SK-N-SH treated with all-trans-retinoic acid at 6 μM for 48 hours (cell line): ENCODE measurements around the gene GPM6B.

Source experiments
- ATAC-seq: fragments of 200-7000 bp; cut with Tn5 transposase; 3 replicates; pipeline ENCODE4 v1.9.1; 2020; ENCODE audit warnings: mild to moderate bottlenecking, moderate library complexity
- ARNTL ChIP-seq: fragments of 450-650 bp; formaldehyde crosslinking; IDR thresholded peaks from 2 replicates; pipeline ENCODE4 v1.5.0; 2020; ENCODE audit warnings: low read depth, mild to moderate bottlenecking, moderate library complexity, borderline replicate concordance
- BACH2 ChIP-seq: fragments of 250-450 bp; sonication (Bioruptor Pico); IDR thresholded peaks from 2 replicates; pipeline ENCODE4 v1.9.0; 2021; ENCODE audit warnings: mild to moderate bottlenecking, borderline replicate concordance
- CSDC2 ChIP-seq: fragments of 250-450 bp; sonication (Bioruptor Pico); IDR thresholded peaks from 2 replicates; pipeline ENCODE4 v1.5.0; 2020; ENCODE audit warnings: mild to moderate bottlenecking, moderate library complexity
- ESRRG ChIP-seq: fragments of 250-450 bp; sonication (Bioruptor Pico); IDR thresholded peaks from 2 replicates; pipeline ENCODE4 v1.6.1; 2021; ENCODE audit warnings: mild to moderate bottlenecking
- GLIS3 ChIP-seq: fragments of 250-450 bp; sonication (Bioruptor Pico); IDR thresholded peaks from 2 replicates; pipeline ENCODE4 v1.5.0; 2020; ENCODE audit warnings: mild to moderate bottlenecking, moderate library complexity
- OSR1 ChIP-seq: fragments of 250-450 bp; sonication (Bioruptor Pico); IDR thresholded peaks from 2 replicates; pipeline ENCODE4 v1.8.0; 2022; ENCODE audit warnings: moderate library complexity, mild to moderate bottlenecking, inconsistent platforms
- PATZ1 ChIP-seq: fragments of 250-450 bp; sonication (Bioruptor Pico); IDR thresholded peaks from 2 replicates; pipeline ENCODE4 v1.8.0; 2020; ENCODE audit warnings: mild to moderate bottlenecking, moderate library complexity, borderline replicate concordance
- PPARA ChIP-seq: fragments of 250-450 bp; sonication (Bioruptor Pico); IDR thresholded peaks from 2 replicates; pipeline ENCODE4 v1.5.0; 2020; ENCODE audit warnings: mild to moderate bottlenecking, borderline replicate concordance
- SNAI2 ChIP-seq: fragments of 250-450 bp; sonication (Bioruptor Pico); IDR thresholded peaks from 2 replicates; pipeline ENCODE4 v1.5.0; 2020; ENCODE audit warnings: mild to moderate bottlenecking, moderate library complexity
- TCF4 ChIP-seq: fragments of 250-450 bp; sonication (Bioruptor Pico); IDR thresholded peaks from 2 replicates; pipeline ENCODE4 v1.8.0; 2021; ENCODE audit warnings: mild to moderate bottlenecking, moderate library complexity, borderline replicate concordance
- TOX ChIP-seq: fragments of 250-450 bp; sonication (Bioruptor Pico); IDR thresholded peaks from 2 replicates; pipeline ENCODE4 v1.8.0; 2021; ENCODE audit warnings: mild to moderate bottlenecking, moderate library complexity, borderline replicate concordance
- TSHZ2 ChIP-seq: fragments of 250-450 bp; sonication (Bioruptor Pico); IDR thresholded peaks from 2 replicates; pipeline ENCODE4 v1.5.0; 2020; ENCODE audit warnings: mild to moderate bottlenecking, moderate library complexity
- ZC3H10 ChIP-seq: fragments of 250-450 bp; sonication (Bioruptor Pico); IDR thresholded peaks from 2 replicates; pipeline ENCODE4 v1.5.1; 2021; ENCODE audit warnings: mild to moderate bottlenecking, moderate library complexity
- ZFP3 ChIP-seq: fragments of 250-450 bp; sonication (Bioruptor Pico); IDR thresholded peaks from 2 replicates; pipeline ENCODE4 v1.5.0; 2020; ENCODE audit warnings: mild to moderate bottlenecking, moderate library complexity
- ZNF565 ChIP-seq: fragments of 450-650 bp; formaldehyde crosslinking; conservative IDR thresholded peaks from 2 replicates; pipeline ENCODE4 v1.5.0; 2020; ENCODE audit warnings: low read depth, mild to moderate bottlenecking, moderate library complexity
- ZNF70 ChIP-seq: fragments of 450-650 bp; formaldehyde crosslinking; IDR thresholded peaks from 2 replicates; pipeline ENCODE4 v1.5.0; 2020; ENCODE audit warnings: mild to moderate bottlenecking, moderate library complexity
- ZNF8 ChIP-seq: fragments of 450-650 bp; formaldehyde crosslinking; IDR thresholded peaks from 2 replicates; pipeline ENCODE4 v1.5.0; 2020; ENCODE audit warnings: mild to moderate bottlenecking, moderate library complexity
- TF ChIP-seq, protein P1 (sequence below): fragments of 250-450 bp; sonication (Bioruptor Pico); IDR thresholded peaks from 2 replicates; pipeline ENCODE4 v1.8.0; 2021; ENCODE audit warnings: low read depth, mild to moderate bottlenecking, moderate library complexity, borderline replicate concordance
- TF ChIP-seq, protein P2 (sequence below): fragments of 250-450 bp; sonication (Bioruptor Pico); IDR thresholded peaks from 2 replicates; pipeline ENCODE4 v1.5.1; 2021; ENCODE audit warnings: mild to moderate bottlenecking, moderate library complexity
- TF ChIP-seq, protein P3 (sequence below): fragments of 250-450 bp; sonication (Bioruptor Pico); IDR thresholded peaks from 2 replicates; pipeline ENCODE4 v1.5.1; 2020; ENCODE audit warnings: low read depth, mild to moderate bottlenecking, moderate library complexity

Gene GPM6B

DNA sequence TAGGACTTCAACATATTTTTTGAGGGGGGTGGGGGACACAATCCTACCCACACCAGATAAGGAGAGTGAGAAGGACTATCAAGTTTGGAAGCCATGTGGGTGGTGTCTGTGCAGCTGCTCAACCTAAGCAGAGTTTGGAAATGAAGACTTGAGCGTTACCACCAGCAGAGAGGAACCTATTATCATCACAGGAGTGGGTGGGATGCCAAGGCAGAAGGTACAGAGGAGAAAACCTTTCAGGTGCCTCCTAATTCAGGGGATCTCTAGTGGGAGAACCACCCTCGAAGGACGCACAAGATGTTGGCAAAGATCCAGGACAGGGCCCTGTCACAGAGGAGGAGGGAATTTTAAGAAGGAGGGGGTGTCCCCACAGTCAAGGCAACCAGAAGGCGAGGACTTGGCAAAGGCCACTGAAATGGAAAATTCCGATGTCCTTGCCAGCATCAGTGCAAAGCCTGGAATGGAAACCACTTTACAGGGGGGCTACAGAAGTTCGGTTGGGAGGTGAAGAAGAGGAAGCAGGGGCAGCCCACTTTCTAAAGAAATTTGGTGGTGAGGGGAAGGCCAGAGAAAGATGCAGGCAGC lies 8.4 kb upstream of the GPM6B start:
- no peak for TF ChIP-seq CSDC2
- ATAC-seq, result no peak

DNA sequence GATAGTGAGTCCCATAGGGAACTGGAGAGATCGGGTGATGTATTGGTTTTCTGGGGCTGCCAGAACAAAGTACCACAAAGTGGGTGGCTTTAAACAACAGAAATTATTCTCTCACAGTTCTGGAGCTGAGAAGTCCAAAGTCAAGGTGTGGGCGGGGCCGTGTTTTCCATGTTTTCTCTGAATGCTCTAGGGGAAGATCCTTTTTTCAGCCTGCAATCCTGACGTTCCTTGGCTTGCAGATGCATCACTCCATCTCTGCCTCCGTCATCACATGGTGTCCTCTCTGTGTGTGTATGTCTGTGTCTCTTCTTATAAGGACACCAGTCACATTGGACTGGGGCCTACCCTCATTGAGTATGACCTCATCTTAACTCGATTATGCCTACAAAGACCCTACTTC lies 7.9 kb upstream of the GPM6B start:
- ATAC-seq, result no peak
- TF ChIP-seq SNAI2 (CRISPR knock-in tag) (no peak), TCF4 (CRISPR knock-in tag) (no peak), ZC3H10 (CRISPR knock-in tag) (no peak), ZNF70 (CRISPR knock-in tag) (no peak), GLIS3 (CRISPR knock-in tag) (no peak), PATZ1 (CRISPR knock-in tag) (no peak), BACH2 (CRISPR knock-in tag) (no peak), ZFP3 (no peak), TOX (CRISPR knock-in tag) (no peak), ZNF565 (CRISPR knock-in tag) (no peak), ZNF8 (no peak), CSDC2 (no peak), ESRRG (CRISPR knock-in tag) (no peak), OSR1 (CRISPR knock-in tag) (no peak), PPARA (CRISPR knock-in tag) (no peak), TSHZ2 (CRISPR knock-in tag) (no peak), ARNTL (CRISPR knock-in tag) (no peak)
- TF ChIP-seq, protein P1, sequence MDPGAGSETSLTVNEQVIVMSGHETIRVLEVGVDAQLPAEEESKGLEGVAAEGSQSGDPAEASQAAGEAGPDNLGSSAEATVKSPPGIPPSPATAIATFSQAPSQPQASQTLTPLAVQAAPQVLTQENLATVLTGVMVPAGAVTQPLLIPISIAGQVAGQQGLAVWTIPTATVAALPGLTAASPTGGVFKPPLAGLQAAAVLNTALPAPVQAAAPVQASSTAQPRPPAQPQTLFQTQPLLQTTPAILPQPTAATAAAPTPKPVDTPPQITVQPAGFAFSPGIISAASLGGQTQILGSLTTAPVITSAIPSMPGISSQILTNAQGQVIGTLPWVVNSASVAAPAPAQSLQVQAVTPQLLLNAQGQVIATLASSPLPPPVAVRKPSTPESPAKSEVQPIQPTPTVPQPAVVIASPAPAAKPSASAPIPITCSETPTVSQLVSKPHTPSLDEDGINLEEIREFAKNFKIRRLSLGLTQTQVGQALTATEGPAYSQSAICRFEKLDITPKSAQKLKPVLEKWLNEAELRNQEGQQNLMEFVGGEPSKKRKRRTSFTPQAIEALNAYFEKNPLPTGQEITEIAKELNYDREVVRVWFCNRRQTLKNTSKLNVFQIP (CRISPR knock-in tag), result no peak
- TF ChIP-seq, protein P2, sequence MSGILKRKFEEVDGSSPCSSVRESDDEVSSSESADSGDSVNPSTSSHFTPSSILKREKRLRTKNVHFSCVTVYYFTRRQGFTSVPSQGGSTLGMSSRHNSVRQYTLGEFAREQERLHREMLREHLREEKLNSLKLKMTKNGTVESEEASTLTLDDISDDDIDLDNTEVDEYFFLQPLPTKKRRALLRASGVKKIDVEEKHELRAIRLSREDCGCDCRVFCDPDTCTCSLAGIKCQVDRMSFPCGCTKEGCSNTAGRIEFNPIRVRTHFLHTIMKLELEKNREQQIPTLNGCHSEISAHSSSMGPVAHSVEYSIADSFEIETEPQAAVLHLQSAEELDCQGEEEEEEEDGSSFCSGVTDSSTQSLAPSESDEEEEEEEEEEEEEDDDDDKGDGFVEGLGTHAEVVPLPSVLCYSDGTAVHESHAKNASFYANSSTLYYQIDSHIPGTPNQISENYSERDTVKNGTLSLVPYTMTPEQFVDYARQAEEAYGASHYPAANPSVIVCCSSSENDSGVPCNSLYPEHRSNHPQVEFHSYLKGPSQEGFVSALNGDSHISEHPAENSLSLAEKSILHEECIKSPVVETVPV (CRISPR knock-in tag), result no peak

GRCh38 chrX:13821738-13822137 lies 4.8 kb upstream of the GPM6B start:
- TF ChIP-seq, protein P1 (CRISPR knock-in tag), result no peak
- TF ChIP-seq ZNF70 (CRISPR knock-in tag), result no peak
- no peak for TF ChIP-seq SNAI2 (CRISPR knock-in tag)
- ATAC-seq, result no peak

DNA sequence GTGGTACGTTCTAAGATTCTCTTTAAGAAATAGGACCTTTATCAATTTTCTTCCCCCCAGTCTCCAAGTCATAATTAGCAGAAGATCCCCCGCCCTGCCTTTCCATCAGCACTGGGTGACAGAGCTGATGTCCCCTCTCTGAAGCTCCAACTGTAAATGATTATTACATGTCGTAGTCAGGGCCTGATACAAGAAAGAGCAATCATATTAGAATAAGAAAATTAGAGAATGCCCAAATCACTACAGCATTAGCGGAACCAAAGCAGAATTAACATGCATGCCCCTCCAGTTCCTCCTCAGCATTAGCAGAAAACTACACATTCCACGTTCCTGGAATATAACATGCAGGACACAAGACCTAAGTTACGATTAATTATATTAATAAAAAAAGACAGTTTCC lies 717 bp downstream of the GPM6B start:
- ATAC-seq, result no peak
- TF ChIP-seq SNAI2 (CRISPR knock-in tag) (no peak), ZNF8 (no peak), GLIS3 (CRISPR knock-in tag) (no peak)
- TF ChIP-seq, protein P3, sequence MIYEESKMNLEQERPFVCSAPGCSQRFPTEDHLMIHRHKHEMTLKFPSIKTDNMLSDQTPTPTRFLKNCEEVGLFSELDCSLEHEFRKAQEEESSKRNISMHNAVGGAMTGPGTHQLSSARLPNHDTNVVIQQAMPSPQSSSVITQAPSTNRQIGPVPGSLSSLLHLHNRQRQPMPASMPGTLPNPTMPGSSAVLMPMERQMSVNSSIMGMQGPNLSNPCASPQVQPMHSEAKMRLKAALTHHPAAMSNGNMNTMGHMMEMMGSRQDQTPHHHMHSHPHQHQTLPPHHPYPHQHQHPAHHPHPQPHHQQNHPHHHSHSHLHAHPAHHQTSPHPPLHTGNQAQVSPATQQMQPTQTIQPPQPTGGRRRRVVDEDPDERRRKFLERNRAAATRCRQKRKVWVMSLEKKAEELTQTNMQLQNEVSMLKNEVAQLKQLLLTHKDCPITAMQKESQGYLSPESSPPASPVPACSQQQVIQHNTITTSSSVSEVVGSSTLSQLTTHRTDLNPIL (CRISPR knock-in tag), result no peak
- TF ChIP-seq, protein P1 (CRISPR knock-in tag), result no peak
